MM.1S (cell line): ENCODE data around the gene ANTKMT.

Experiments used
- EZH2 ChIP-seq: fragments of 300-600 bp; sonication (generic); optimal IDR thresholded peaks from 2 replicates; pipeline ENCODE3; 2017; ENCODE audit warnings: low read depth, mild to moderate bottlenecking, antibody characterized with exemption, low read length, mixed read lengths
- TF ChIP-seq, protein P1 (sequence below): fragments of 300-600 bp; sonication (generic); IDR thresholded peaks from 2 replicates; pipeline ENCODE4 v1.5.1; 2016; ENCODE audit warnings: antibody characterized with exemption, low read length, mixed read lengths

DNA sequence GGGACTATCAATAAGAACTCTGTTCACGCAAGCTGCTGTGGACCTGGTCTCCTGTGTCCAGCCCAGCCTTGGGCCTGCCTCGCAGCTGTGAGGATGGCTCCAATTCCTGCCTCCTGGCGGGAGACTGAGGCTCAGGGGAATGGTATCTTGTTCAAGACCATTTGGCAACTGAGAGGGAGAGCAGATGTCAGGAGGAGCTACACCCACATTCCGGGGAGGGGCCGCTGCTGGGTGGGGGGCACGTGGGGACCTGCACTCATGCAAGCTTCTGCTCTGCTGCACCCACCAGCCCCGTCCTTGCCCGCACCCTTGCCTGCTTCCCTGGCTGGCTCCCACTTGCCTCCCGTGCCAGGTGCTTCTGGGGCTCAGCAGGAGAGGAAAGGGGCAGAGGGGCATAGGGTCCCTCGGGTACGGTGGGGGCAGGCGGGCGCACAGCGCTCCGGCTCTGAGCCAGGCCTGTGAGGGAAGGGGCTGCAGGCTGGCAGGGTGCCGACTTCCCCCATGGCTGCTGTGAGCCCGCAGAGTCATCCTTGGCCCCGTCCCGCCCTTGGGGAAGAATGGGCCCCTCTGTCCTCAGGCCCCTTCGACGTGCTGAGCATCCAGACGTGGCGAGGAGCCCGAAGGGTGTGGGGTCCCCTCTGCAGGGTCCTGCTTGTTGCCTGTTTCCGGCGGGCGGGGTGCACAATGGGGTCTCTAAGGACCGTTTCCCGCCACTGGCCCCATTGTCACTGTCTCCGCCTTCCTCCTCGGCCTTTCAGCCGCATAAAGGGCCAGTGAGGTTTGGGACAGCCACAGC is 3.3 kb upstream of the ANTKMT start:
- TF ChIP-seq, protein P1, sequence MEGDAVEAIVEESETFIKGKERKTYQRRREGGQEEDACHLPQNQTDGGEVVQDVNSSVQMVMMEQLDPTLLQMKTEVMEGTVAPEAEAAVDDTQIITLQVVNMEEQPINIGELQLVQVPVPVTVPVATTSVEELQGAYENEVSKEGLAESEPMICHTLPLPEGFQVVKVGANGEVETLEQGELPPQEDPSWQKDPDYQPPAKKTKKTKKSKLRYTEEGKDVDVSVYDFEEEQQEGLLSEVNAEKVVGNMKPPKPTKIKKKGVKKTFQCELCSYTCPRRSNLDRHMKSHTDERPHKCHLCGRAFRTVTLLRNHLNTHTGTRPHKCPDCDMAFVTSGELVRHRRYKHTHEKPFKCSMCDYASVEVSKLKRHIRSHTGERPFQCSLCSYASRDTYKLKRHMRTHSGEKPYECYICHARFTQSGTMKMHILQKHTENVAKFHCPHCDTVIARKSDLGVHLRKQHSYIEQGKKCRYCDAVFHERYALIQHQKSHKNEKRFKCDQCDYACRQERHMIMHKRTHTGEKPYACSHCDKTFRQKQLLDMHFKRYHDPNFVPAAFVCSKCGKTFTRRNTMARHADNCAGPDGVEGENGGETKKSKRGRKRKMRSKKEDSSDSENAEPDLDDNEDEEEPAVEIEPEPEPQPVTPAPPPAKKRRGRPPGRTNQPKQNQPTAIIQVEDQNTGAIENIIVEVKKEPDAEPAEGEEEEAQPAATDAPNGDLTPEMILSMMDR, result no peak
- no peak for TF ChIP-seq EZH2
